ENCODE measurements around the gene HIBCH. TPM values are rescaled to one million over a fixed set of nuclear protein-coding genes. Genes with fewer than 3 reads are reported as not detected.

Gene HIBCH
- polyA plus RNA-seq, 2 of the 4 experiments (the other 2 are of a cell fraction), result 21.8 to 26.9 TPM

DNA sequence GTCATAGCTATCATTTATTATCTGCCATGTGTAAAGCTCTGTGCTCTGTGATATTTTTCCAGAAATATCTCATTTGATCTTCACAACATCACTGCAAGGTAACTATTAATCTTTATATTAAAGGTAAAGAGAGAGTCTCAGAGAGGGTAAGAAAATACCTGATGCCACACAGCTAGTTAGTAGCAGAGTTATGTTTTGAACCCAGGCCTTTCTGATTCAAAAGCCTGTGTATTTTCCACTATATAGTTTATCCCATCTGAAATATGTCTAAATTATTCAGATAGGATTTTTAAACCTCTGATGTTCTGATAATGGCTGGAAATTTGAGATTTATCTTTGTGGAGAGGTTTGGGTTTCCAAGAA lies 33.9 kb upstream of the HIBCH start:
- CTCF ChIA-PET, result interaction anchor here (1.5 to 4.1 kb wide), 3 partner anchors 8 to 265 kb away, joined by 3 to 22 read pairs (median 10); partner anchors contain the start of gene INPP1
- no peak for TF ChIP-seq MAZ (IDR thresholded peaks at IDR 0.05; ENCODE audit: borderline replicate concordance, low read depth, low read length)
- POLR2A ChIA-PET, result no interaction called here

DNA sequence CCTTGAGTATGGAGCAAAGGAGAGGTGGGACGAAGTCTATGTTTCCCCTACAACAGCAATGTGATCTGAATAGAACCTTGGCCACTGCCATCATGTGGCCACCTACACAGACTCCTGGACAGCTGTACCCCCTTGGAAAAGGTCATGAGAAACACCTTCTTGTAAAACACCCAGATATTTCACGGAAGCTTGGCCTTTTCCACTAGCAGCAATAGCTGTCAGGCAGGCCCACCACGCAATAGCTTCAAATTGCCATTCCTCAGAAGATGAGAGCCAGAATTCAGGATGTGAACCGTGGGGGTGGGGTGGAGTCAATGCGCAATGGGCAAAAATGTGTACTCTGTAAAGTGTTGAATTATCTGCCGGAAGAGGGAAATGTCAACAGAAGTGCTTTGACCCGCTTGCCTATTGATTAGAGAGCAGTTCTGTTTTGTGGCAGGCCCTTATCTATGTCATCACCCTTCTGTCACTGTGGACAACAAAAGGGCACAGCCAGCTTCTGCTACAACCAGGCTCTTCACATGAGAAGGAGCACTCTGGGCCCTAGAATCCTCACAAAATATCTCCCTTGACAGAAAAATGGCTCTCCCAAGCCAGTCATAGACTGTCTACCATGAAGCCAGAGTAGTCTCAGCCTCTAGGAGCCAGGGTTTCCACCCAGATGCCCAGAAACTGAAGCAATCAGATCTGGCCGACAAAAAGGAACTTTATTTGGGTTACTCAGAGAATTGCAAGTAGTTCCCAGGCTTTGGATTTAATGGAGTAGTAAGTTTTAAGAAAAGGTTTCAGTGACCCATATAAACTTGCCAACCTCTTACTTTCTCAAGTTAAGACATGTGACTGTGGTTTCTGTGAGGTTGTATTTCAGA lies 33.3 kb upstream of the HIBCH start:
- no peak for DNase-seq (ENCODE audit: low read depth in 1 of 2, low spot score in 1 of 2)
- no peaks in the 10 kb centered on the region for H3K9me3 ChIP-seq
- ChIA-PET POLR2A (no interaction called here), CTCF (interaction anchor here (1.5 to 3.1 kb wide), 2 partner anchors 17 to 264 kb away, joined by 3 to 10 read pairs; no protein-coding TSS in a partner anchor)
- no peak overlapping the region for H3K27ac ChIP-seq
- TF ChIP-seq CHD2 (IDR thresholded peaks at IDR 0.05; ENCODE audit: low read length, partially characterized antibody) (no peak), CBX8 (IDR thresholded peaks at IDR 0.05) (no peak), ZFP36 (IDR thresholded peaks at IDR 0.05; ENCODE audit: borderline replicate concordance, partially characterized antibody) (no peak), MAZ (IDR thresholded peaks at IDR 0.05; ENCODE audit: borderline replicate concordance, low read depth, low read length) (no peak), SMC3 (IDR thresholded peaks at IDR 0.05) (no peak), RARB (CRISPR knock-in tag; IDR thresholded peaks at IDR 0.05) (no peak), CBX2 (IDR thresholded peaks at IDR 0.05; ENCODE audit: borderline replicate concordance, low read depth) (no peak), SREBF2 (IDR thresholded peaks at IDR 0.05) (no peak), HEYL (CRISPR knock-in tag; IDR thresholded peaks at IDR 0.05) (no peak), MAFK (IDR thresholded peaks at IDR 0.05; ENCODE audit: partially characterized antibody) (no peak)
- TF ChIP-seq, protein P1, sequence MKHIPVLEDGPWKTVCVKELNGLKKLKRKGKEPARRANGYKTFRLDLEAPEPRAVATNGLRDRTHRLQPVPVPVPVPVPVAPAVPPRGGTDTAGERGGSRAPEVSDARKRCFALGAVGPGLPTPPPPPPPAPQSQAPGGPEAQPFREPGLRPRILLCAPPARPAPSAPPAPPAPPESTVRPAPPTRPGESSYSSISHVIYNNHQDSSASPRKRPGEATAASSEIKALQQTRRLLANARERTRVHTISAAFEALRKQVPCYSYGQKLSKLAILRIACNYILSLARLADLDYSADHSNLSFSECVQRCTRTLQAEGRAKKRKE (CRISPR knock-in tag; IDR thresholded peaks at IDR 0.05; ENCODE audit: low read depth), result no peak
- TF ChIP-seq, protein P2, sequence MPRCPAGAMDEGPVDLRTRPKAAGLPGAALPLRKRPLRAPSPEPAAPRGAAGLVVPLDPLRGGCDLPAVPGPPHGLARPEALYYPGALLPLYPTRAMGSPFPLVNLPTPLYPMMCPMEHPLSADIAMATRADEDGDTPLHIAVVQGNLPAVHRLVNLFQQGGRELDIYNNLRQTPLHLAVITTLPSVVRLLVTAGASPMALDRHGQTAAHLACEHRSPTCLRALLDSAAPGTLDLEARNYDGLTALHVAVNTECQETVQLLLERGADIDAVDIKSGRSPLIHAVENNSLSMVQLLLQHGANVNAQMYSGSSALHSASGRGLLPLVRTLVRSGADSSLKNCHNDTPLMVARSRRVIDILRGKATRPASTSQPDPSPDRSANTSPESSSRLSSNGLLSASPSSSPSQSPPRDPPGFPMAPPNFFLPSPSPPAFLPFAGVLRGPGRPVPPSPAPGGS (IDR thresholded peaks at IDR 0.05), result no peak
- TF ChIP-seq, protein P3, sequence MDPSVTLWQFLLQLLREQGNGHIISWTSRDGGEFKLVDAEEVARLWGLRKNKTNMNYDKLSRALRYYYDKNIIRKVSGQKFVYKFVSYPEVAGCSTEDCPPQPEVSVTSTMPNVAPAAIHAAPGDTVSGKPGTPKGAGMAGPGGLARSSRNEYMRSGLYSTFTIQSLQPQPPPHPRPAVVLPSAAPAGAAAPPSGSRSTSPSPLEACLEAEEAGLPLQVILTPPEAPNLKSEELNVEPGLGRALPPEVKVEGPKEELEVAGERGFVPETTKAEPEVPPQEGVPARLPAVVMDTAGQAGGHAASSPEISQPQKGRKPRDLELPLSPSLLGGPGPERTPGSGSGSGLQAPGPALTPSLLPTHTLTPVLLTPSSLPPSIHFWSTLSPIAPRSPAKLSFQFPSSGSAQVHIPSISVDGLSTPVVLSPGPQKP (IDR thresholded peaks at IDR 0.05; ENCODE audit: low read depth, low read length), result no peak
- TF ChIP-seq, protein P4, sequence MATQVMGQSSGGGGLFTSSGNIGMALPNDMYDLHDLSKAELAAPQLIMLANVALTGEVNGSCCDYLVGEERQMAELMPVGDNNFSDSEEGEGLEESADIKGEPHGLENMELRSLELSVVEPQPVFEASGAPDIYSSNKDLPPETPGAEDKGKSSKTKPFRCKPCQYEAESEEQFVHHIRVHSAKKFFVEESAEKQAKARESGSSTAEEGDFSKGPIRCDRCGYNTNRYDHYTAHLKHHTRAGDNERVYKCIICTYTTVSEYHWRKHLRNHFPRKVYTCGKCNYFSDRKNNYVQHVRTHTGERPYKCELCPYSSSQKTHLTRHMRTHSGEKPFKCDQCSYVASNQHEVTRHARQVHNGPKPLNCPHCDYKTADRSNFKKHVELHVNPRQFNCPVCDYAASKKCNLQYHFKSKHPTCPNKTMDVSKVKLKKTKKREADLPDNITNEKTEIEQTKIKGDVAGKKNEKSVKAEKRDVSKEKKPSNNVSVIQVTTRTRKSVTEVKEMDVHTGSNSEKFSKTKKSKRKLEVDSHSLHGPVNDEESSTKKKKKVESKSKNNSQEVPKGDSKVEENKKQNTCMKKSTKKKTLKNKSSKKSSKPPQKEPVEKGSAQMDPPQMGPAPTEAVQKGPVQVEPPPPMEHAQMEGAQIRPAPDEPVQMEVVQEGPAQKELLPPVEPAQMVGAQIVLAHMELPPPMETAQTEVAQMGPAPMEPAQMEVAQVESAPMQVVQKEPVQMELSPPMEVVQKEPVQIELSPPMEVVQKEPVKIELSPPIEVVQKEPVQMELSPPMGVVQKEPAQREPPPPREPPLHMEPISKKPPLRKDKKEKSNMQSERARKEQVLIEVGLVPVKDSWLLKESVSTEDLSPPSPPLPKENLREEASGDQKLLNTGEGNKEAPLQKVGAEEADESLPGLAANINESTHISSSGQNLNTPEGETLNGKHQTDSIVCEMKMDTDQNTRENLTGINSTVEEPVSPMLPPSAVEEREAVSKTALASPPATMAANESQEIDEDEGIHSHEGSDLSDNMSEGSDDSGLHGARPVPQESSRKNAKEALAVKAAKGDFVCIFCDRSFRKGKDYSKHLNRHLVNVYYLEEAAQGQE (IDR thresholded peaks at IDR 0.05), result no peak
- no peak for ATAC-seq
- H3K4me2 ChIP-seq, result no peak overlapping the region
- FAIRE-seq, result no peak
- H3K4me3 ChIP-seq, result no peak overlapping the region
- no peaks in the 10 kb centered on the region for H3K4me1 ChIP-seq
- 91% methylated on average over 8 of the region's 8 CpGs for WGBS (ENCODE audit: missing lambda C conversion rate)

More for the DNA sequence above, 33.9 kb upstream of the HIBCH start:
- ATAC-seq (no peak), DNase-seq (ENCODE audit: low read depth in 1 of 2, low spot score in 1 of 2) (no peak), FAIRE-seq (no peak)
- no peaks in the 10 kb centered on the region for H3K4me1 ChIP-seq
- no peaks in the 10 kb centered on the region for H3K9me3 ChIP-seq
- no peak overlapping the region for H3K4me3 ChIP-seq
- no peak overlapping the region for H3K27ac ChIP-seq
- H3K4me2 ChIP-seq, result no peak overlapping the region

Measured in A549 (cell line).